ENCODE results near the gene SEMA5B. TPM values are rescaled to one million over a fixed set of nuclear protein-coding genes. Genes with fewer than 3 reads are reported as not detected.

Gene SEMA5B
- total RNA-seq, 1 experiment from 2014 or later, result 9.4 TPM

GRCh38 chr3:122942239-122942638 is 85.3 kb downstream of the SEMA5B start:
- Histone ChIP-seq H3K79me2 (ENCODE audit: insufficient read depth, low read length) (no peaks in the 10 kb centered on the region), H4K20me1 (ENCODE audit: control insufficient read depth, insufficient read depth, insufficient read length) (no peaks in the 10 kb centered on the region), H4K5ac (ENCODE audit: insufficient read length, low read depth, low read length) (no peak overlapping the region), H3K4ac (ENCODE audit: low read depth, low read length) (no peak overlapping the region), H2BK5ac (ENCODE audit: insufficient read length, low read length) (no peak overlapping the region), H3K18ac (ENCODE audit: insufficient read length, low read depth, low read length) (no peak overlapping the region), H3T11ph (ENCODE audit: low read length) (no peak overlapping the region), H3K9me3 (ENCODE audit: control insufficient read depth, low read depth, low read length) (no peaks in the 10 kb centered on the region), H2BK12ac (ENCODE audit: insufficient read length, low read depth, low read length) (no peak overlapping the region), H3K9ac (ENCODE audit: extremely low read depth, insufficient read length, low read length) (no peak overlapping the region), H3K23me2 (ENCODE audit: insufficient read length, low read depth, low read length, poor library complexity, severe bottlenecking) (no peaks in the 10 kb centered on the region), H3K79me1 (ENCODE audit: insufficient read depth, low read depth, low read length, poor library complexity, severe bottlenecking) (no peaks in the 10 kb centered on the region), H3K23ac (ENCODE audit: insufficient read length, low read depth, low read length) (no peak overlapping the region), H2AFZ (ENCODE audit: low read length) (no peak overlapping the region), H3K56ac (ENCODE audit: insufficient read length, low read depth, low read length) (no peak overlapping the region), H3K27ac (ENCODE audit: insufficient read length, low read depth, low read length) (no peak overlapping the region), H3K4me1 (ENCODE audit: insufficient read depth, low read length) (no peaks in the 10 kb centered on the region), H4K8ac (replicated peaks; ENCODE audit: insufficient read length, low read depth, low read length) (no peak overlapping the region), H2BK120ac (ENCODE audit: low read depth, low read length, poor library complexity, severe bottlenecking) (no peak overlapping the region), H3K27me3 (ENCODE audit: insufficient read depth, low read length) (no peaks in the 10 kb centered on the region; the same call in 1 of the 2 replicates), H4K91ac (ENCODE audit: insufficient read length, low read depth, low read length) (no peak overlapping the region), H2BK15ac (ENCODE audit: low read depth, low read length) (no peak overlapping the region), H2BK20ac (ENCODE audit: low read depth, low read length, poor library complexity, severe bottlenecking) (no peak overlapping the region), H3K14ac (ENCODE audit: insufficient read depth, low read length) (no peak overlapping the region), H2AK5ac (ENCODE audit: insufficient read length, low read length) (no peak overlapping the region), H3K4me2 (ENCODE audit: insufficient read depth, insufficient read length, low read length) (no peak overlapping the region)
- no peaks in the 10 kb centered on the region for H3K36me3 Mint-ChIP-seq (ENCODE audit: insufficient read depth in 1 of 3, low read depth in 3 of 3)
- H3K27ac Mint-ChIP-seq, result no peak overlapping the region
- peaks cover 11 to 24% of the 10 kb centered on the region in 2 experiments for H3K4me1 Mint-ChIP-seq
- H3K9me3 Mint-ChIP-seq, result no peaks in the 10 kb centered on the region
- H3K4me3 Mint-ChIP-seq, result no peak overlapping the region
- H3K27me3 Mint-ChIP-seq (ENCODE audit: low read depth), result peaks cover 19% of the 10 kb centered on the region
- no CpG with 5 or more reads among the region's 3 CpGs for WGBS (ENCODE audit: extremely low coverage, insufficient read length, low lambda C conversion rate)
- TF ChIP-seq CTCF (conservative IDR thresholded peaks at IDR 0.05), result no peak
- DNase-seq, result no peak

Measured in H9 (cell line).